HEK293 (cell line): ENCODE measurements around the gene KANSL2.

Source experiments
- ELK4 ChIP-seq: IDR thresholded peaks from 2 replicates; pipeline ENCODE4 v1.6.1; 2011; ENCODE audit warnings: mild to moderate bottlenecking, low read depth, low read length, borderline replicate concordance
- MYNN ChIP-seq: fragments of 450-650 bp; formaldehyde crosslinking; IDR thresholded peaks from 2 replicates; pipeline ENCODE4 v1.5.1; 2016; ENCODE audit warnings: missing biosample characterization, missing genetic modification characterization, borderline replicate concordance
- ZBTB11 ChIP-seq: fragments of 450-650 bp; formaldehyde crosslinking; conservative IDR thresholded peaks from 2 replicates; pipeline ENCODE4 v1.5.1; 2016; ENCODE audit warnings: low read depth, missing biosample characterization, missing genetic modification characterization
- ZNF10 ChIP-seq: fragments of 450-650 bp; formaldehyde crosslinking; IDR thresholded peaks from 2 replicates; pipeline ENCODE4 v1.5.1; 2017; ENCODE audit warnings: missing biosample characterization, missing genetic modification characterization
- ZNF157 ChIP-seq: fragments of 450-650 bp; formaldehyde crosslinking; IDR thresholded peaks from 2 replicates; pipeline ENCODE4 v1.5.1; 2016; ENCODE audit warnings: missing biosample characterization, missing genetic modification characterization
- ZNF184 ChIP-seq: fragments of 450-650 bp; IDR thresholded peaks from 2 replicates; pipeline ENCODE4 v1.5.1; 2018; ENCODE audit warnings: missing biosample characterization, mild to moderate bottlenecking, missing genetic modification characterization
- ZNF280D ChIP-seq: fragments of 450-650 bp; formaldehyde crosslinking; IDR thresholded peaks from 2 replicates; pipeline ENCODE4 v1.5.1; 2016; ENCODE audit warnings: missing biosample characterization, missing genetic modification characterization
- ZNF324 ChIP-seq: fragments of 450-650 bp; formaldehyde crosslinking; IDR thresholded peaks from 2 replicates; pipeline ENCODE4 v1.5.1; 2016; ENCODE audit warnings: missing biosample characterization, missing genetic modification characterization
- ZNF350 ChIP-seq: fragments of 450-650 bp; formaldehyde crosslinking; IDR thresholded peaks from 2 replicates; pipeline ENCODE4 v1.5.0; 2017; ENCODE audit warnings: missing biosample characterization, mild to moderate bottlenecking, missing genetic modification characterization
- ZNF513 ChIP-seq: fragments of 450-650 bp; IDR thresholded peaks from 2 replicates; pipeline ENCODE4 v1.5.1; 2018; ENCODE audit warnings: missing biosample characterization, missing genetic modification characterization
- ZNF791 ChIP-seq: fragments of 450-650 bp; formaldehyde crosslinking; IDR thresholded peaks from 2 replicates; pipeline ENCODE4 v1.5.1; 2016; ENCODE audit warnings: missing biosample characterization, missing genetic modification characterization
- TF ChIP-seq, protein P1 (sequence below): fragments of 450-650 bp; formaldehyde crosslinking; conservative IDR thresholded peaks from 2 replicates; pipeline ENCODE4 v1.5.1; 2016; ENCODE audit warnings: low read depth, missing biosample characterization, missing genetic modification characterization

Gene KANSL2

GRCh38 chr12:48717252-48717695 lies 35.2 kb upstream of the KANSL2 start (continued):
- TF ChIP-seq, protein P1, sequence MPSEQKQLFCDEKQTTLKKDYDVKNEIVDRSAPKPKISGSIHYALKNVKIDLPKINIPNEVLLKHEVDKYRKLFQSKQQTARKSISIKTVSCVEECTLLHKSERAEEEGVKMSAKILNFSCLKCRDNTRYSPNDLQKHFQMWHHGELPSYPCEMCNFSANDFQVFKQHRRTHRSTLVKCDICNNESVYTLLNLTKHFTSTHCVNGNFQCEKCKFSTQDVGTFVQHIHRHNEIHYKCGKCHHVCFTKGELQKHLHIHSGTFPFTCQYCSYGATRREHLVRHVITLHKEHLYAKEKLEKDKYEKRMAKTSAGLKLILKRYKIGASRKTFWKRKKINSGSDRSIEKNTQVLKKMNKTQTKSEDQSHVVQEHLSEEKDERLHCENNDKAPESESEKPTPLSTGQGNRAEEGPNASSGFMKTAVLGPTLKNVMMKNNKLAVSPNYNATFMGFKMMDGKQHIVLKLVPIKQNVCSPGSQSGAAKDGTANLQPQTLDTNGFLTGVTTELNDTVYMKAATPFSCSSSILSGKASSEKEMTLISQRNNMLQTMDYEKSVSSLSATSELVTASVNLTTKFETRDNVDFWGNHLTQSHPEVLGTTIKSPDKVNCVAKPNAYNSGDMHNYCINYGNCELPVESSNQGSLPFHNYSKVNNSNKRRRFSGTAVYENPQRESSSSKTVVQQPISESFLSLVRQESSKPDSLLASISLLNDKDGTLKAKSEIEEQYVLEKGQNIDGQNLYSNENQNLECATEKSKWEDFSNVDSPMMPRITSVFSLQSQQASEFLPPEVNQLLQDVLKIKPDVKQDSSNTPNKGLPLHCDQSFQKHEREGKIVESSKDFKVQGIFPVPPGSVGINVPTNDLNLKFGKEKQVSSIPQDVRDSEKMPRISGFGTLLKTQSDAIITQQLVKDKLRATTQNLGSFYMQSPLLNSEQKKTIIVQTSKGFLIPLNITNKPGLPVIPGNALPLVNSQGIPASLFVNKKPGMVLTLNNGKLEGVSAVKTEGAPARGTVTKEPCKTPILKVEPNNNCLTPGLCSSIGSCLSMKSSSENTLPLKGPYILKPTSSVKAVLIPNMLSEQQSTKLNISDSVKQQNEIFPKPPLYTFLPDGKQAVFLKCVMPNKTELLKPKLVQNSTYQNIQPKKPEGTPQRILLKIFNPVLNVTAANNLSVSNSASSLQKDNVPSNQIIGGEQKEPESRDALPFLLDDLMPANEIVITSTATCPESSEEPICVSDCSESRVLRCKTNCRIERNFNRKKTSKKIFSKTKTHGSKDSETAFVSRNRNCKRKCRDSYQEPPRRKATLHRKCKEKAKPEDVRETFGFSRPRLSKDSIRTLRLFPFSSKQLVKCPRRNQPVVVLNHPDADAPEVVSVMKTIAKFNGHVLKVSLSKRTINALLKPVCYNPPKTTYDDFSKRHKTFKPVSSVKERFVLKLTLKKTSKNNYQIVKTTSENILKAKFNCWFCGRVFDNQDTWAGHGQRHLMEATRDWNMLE (tag by site-specific recombination) = no peak
- TF ChIP-seq ZNF184 (tag by site-specific recombination) = no peak
- no peak for TF ChIP-seq ZNF791 (tag by site-specific recombination)
- peak; percentile 90 for TF ChIP-seq ZNF280D (tag by site-specific recombination)
- peak; percentile 13; the same call in 1 of the 2 replicates for TF ChIP-seq ZNF324
- no peak for TF ChIP-seq ELK4
- TF ChIP-seq MYNN (tag by site-specific recombination) = 0 out of 2 replicates have a peak, but pooled peaks have one; percentile 4
- no peak for TF ChIP-seq ZNF157 (tag by site-specific recombination)
- TF ChIP-seq ZNF10 (tag by site-specific recombination) = no peak
- TF ChIP-seq ZNF513 (tag by site-specific recombination) = 0 out of 2 replicates have a peak, but pooled peaks have one; percentile 12
- TF ChIP-seq ZBTB11 (tag by site-specific recombination) = no peak
- TF ChIP-seq ZNF350 (tag by site-specific recombination) = no peak
